CD4-positive, alpha-beta T cell treated with Interleukin-17A for 1 hour (primary cell): Measurements from ENCODE around the gene CDC5L.

ENCODE experiments used
- DNase-seq: peaks from one replicate; pipeline ENCODE4 v3.0.0-alpha.2; 2020

CDC5L gene

DNA sequence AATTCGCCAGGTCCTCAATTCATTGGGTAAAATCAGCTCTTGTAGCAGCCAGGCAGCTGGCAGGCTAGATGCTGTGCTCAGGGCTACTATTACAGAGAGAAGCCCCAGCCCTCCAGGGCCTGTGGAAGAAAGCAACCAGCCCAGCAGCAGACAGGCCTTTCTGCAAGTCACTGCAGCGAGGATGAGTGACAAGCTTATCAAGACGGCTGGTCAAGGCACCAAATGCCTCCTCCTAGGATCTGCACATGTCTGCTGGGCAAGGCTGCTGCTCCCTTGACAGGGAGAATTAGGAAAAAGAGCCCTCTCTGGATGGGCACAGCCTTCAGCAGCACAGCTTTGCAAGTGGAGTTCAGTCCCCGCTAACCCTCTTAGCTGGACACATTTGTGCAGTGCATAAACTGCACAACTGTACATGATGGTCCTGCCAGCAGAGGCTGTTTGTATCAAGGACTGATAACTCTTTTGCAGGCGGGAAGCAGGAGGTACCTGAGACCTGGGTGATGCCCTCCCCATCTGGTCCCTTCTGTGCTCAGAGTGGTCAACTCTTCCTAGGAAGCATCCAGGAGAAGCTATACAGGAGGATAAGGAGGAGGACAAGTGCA is 89.9 kb downstream of the CDC5L start:
- no peak for DNase-seq

DNA sequence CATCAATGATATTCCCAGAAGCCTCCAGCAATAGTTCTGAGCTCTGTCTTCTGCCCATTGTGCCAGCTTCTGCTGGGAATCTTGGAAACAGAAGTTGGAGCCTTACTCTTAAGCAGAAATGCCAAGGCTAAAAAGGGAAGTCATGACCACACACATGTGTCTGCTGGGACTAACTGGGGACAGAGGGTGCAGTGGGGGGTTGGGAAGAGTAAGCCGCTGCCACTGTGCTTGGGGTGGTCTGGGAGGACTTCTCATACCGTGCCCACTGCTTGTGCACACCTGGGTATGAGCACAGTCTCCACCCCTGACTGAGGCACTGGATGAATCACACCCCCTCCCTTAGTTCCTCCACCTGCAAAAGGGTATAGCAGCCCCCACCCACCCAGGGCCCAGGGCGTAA is 90.7 kb downstream of the CDC5L start:
- DNase-seq = no peak

DNA sequence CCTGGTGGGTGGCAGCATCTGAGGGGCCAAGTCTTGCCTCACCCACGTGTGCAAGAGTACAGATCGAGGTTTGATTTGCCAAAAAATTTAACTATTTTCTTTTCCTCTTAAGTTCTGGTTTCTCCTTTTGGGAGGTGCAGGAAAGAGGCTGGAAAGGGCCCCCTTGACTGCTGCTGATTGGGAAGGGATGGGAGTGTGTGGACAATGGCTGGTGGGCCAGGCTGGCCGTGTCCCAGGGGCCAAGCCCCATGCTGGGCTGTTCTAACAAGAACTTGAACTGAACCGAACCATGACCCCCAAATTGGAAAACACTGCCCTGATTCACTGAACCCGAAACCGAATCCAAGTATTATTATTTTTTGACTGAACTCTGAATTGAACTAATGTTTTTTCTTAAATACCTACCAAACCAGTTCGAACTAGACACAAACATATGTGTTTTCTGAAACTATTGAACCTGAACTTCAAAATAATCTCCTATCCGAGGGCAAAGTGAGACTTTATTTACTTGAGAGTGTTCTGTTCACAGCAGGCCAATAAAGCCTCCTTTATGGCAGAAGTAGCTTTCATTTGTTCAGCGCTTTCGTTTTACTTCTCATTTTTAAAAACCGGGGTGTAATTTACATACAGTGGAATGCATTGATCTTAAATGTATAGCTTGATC is 91.2 kb downstream of the CDC5L start:
- no peak for DNase-seq

DNA sequence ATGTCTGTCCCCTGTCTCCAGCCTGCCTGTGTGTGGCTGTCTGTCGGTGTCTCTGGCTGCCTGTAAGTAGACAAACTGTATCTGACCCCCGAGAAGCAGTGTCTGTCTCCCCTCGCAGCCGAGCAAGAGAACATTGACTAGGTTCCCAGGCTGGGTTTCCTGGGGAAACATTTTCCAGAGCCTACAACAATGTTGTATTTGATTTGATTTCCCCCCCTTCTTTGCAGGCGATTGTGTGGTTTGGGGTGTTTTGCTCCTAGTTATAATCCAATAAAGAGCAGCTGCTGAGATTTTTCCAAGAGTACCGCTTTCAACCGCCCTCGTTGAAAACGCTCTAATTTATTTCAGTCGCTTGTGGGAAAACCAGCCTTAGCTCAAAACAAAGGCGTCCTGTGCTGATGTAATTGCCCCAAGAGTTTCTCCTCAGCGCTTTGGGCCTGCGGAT is 92.6 kb downstream of the CDC5L start:
- no peak for DNase-seq

DNA sequence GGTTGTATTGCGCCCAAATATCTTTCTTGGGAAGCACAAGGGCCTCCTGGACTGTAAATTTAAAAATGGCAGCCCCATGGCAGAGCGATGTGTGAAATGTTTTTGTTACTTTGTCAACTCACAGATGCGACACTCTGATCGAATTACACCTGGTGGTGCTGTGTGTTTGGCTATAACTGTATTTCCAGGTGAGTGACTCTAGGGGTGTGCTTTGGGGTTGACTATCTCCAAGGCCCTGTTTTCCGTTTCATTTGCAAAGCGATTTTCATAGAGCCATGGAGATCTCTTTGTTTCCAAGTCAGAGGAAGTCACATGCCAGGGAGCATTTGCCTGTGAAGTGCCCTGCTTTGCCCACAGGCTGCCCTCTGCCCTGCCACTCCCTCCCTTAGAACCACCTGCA is 93.5 kb downstream of the CDC5L start:
- no peak for DNase-seq

DNA sequence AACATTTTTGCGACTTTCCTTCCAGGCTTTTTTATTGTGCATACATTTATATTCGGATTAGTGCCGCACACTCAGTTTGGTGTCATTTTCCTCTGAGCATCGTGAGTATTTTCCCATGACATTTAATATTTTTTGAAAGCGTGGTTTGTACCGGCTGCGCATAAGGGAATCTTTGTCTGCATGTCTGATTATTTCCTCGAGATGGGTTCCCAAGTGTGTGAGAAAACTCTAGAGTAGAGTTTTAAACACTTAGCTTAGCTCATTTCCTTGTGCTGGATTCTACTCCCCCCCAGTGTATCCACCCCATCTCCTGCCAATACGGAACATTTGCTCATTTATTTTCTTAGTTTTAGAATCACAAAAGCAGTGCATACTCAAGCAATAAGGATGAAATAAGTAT is 94.3 kb downstream of the CDC5L start:
- DNase-seq = no peak

DNA sequence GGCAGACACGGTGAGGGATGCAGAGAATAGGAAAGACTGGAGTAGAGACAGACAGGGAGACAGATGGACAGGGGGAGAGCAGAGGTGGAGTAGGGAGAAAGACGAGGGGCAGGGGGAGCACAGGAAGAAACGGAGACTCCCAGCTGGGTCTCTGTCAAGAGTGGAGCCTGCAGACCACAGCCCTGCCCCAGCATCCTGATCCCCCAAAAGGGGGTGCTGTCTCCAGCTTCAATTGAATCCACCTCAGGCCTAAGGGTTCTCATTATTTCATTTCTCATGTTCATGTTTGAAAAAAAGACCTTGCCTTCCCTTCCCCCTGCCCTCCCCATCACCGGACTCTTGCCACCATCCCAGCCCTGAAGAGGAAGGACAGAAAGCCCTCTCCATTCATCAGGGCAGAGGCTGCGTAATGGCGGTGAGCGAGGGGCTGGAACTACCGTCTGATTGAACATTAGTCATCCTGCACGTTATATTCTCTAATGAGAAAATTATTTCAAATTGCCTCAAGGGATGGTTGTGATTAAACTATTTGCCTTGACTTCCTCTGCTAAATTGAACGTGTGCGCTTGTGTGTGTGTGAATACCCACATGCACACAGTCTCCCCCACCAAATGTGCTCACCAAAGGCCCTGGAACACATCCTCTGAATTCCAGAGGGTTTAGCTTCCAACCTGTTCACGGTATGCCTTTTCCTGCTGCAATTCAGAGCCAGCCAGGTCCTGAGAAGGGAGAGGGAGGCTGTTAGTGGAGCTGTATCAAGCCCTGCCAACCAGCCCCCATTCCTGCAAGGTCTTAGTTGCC is 98.3 kb downstream of the CDC5L start:
- no peak for DNase-seq

DNA sequence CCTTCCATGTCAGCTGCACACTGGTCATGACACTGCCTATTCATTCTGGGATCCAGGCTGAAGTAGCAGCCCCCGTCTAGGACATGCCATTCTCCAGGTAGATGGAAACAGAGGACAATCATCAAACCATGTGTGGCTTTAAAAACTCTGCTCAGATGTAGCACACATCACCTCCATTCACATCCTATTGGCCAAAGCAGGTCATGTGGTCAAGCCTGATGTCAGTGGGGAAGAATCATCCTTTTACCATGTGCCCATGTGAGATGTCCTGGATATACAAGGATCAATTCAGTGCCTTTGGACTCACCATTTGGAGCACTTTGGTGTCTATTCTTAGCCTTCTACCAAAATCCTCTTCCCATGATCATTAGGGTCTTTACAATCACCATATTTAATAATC is 99.5 kb downstream of the CDC5L start:
- DNase-seq = no peak

DNA sequence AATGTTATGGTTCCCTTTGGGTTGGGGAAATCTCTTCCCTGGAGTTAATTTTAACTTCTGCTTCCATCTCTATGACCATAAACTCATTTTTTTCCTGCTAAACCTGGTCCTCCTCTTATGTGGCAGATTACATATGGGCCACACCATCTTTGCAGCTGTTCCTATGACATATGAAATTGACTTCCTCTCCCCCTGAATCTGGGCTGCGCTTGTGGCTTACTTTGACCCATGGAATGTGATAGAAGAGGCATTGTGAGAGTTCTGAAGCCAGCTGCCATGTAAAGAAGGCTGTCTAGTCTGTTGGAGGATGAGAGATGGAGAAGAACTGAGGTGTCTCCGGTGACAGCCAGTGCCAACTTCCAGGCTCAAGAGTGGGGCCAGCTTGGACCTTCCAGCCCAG is 100.1 kb downstream of the CDC5L start:
- no peak for DNase-seq

DNA sequence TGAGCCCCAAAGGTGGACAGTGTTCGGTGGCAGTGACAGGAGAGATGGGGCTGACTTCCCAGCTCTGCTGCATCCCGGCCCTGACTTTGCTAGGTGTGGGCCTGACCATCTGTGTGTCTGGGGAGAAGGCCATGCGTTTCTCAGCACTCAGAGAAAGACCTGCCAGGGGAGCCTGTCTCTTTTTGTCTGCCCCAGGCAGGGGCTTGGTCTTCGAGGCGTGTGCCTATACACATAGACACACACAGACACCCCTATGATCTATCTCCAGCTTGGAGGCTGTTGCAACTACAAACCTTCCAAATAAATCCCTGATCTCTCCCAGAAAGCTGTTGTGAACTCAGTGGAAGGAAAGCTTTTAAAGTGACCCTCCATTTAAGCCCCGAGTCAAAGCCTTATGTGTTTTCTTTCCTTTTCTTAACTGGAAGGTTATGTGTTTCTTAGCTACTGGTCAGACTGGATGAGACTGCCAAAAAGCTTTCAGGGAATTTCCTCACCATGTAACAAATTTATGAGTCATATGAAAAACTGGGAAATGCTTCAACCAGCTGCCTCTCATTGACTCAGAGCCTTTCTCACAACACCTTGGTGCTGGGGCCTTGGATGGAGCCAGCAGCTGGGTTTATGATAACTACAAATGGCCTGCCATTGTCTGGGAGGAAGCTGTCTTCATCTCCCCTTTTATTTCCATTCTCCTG is 102.6 kb downstream of the CDC5L start:
- no peak for DNase-seq

DNA sequence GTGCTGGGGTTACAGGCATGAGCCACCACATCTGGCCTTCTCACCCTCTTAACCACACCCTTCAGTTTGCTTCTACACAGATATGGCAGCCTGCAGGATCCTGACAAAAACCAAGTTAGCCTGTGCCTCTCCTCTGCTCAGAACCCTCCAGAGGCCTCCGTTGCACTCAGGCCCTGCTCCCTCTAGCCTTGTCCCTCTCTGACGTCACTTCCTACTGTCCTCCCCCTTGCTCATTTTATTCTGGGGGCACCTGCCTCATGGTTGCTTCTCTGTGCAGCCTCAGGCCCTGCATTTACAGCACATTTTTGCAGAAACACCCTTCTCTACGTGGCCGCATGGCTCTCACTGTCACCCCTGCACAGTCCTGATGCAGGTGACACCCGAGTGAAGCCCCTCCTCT is 105.6 kb downstream of the CDC5L start:
- no peak for DNase-seq

DNA sequence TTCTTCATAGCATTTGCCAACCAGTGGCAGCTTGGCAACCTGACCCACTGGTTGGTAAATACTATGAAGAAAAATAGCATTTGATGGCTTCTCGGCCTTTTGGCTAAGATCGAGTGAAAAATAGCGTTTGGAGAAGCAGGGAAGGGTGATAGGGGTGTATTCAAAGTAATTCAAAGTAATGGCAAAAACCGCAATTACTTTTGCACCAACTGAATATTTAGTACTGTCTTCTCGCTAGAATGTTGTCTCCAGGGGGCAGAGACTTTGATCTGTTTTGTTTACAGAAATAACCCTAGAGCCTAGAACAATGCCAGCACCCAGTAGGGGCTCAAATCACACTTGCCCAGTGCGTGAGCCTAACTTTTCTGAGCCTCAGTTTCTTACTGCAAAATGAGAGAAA is 106.1 kb downstream of the CDC5L start:
- no peak for DNase-seq

DNA sequence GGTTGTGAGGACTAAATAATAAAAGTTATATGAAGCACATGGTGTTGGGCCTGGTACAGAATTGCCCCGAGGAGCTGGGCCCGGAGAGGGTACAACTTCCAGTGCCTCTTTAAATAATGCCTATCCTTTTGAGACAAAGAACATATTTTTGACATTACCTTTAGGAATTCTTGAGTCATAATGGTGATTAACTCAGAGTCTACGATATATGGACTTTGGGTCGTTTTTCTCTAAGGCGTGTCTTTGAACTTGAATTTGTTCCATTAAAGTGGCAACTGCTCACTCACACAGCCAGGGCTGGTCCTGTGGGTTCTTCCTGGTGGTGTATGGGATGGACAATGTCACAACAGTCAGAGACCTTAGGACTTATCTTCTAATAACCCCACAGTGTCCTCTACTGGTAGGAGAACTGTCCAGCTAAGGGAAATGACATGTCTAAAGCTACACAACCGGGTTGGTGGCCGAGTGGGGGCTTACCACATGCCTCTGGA is 106.5 kb downstream of the CDC5L start:
- no peak for DNase-seq

DNA sequence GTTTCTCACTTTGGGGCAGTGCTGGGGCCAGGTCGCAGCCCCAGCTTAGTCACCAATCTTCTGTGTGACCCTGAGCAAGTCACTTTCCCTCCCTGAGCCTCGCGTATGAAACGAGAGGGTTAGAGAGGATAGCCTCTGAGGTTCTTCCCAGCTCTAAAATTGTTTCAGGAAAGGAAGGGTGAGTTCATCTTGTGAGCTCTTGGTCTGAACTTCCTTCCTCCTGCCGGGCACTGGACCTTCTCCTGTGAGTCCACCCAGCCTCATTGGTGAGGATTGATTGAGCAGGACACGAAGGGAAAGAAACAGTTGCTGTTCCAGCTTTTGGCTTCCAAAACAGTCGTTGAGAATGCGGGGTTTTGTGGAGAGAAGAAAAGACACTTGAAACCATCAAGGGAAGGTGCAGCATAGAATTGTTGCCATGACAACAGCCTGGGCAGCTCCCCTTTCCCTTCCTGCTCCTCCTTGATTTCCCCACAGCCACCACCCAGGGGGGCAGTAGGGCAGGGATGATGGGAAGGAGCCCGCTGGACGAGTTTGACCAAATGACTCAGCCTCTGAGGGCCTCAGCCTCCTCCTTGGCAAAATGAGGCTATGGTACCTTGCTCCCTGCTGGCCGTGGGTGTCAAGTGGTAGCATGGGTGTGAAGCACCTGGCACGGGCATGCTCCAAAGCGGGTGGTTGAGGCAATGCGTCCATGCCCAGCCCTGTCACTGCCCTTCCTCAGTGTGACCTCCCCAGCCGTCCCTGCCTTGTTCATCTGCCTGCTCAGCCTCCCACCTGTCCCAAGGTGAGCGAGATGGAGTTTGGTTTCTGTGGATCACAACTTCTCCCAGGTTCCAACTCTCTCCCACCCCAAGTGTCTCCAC is 107.8 kb downstream of the CDC5L start:
- no peak for DNase-seq

DNA sequence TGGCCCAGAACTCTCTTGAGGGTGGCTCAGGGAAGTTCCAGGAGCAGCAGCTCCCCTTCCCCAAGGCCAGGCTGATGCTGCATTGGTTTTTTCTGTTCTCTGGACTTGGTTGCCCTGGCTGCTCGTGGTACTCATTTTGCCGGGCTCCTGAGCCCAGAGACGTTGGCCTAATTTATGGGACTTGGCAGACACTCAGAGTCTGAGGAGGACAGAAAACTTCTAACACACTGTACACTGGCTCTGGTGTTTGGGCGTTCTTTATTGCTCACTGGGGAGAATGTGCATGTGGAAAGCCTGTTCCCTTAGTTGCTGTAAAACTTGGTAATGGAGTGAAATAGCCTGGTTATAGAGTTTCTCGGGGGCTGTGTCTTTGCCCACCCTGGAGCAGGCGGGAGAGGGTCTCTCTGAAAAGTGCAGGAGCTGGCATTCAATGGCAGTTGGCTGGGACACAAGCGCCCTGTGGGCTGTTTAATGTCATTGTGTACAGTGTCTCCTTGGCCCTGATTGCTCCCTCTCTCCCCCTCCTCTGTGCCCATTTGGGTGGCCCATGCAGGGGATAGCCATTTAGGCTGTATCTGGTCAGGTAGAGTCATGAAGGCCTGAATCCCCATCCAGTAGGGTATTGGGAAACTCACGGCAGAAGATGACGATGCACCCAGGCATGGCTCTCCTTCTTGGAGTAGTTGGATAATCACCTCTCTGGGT is 109.3 kb downstream of the CDC5L start:
- no peak for DNase-seq

DNA sequence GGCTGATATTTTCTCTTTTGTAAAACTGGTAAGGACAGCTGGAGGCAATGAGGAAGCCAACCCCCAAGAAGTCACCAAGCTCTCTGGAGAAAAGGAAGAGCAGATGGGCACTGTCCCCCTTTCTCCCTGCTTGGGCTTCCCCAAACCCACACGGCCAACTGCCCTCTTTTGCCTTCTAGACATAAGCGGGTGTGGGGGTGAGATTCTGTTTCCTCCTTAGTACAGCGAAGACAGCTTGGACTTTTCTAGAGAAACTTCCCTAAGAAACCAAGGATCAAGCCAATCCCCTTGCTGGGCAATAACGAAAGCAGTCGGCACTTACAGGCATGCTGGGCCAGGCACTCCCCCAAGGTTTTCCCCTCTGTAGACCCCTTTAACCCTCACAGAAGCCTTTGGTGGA is 110.3 kb downstream of the CDC5L start:
- no peak for DNase-seq

DNA sequence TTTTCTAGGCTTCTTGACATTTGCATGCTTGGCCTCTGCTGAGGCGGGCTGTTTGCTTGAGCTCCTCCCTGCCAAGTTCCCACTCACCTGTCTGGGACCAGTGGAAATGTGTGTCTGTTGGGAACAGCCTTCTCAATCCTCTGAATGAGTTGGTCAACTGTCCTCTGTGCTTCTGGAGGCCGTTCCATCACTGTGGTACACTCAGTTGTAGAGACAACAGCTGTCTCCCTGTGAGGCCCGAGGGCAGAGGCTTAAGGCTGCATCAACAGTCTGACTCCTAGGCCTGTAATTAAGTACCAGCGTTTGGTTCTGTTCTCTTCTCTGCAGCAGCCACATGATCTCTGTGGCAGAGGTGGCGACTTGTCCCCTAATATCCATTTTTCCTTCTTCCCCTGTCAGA is 110.9 kb downstream of the CDC5L start:
- no peak for DNase-seq

DNA sequence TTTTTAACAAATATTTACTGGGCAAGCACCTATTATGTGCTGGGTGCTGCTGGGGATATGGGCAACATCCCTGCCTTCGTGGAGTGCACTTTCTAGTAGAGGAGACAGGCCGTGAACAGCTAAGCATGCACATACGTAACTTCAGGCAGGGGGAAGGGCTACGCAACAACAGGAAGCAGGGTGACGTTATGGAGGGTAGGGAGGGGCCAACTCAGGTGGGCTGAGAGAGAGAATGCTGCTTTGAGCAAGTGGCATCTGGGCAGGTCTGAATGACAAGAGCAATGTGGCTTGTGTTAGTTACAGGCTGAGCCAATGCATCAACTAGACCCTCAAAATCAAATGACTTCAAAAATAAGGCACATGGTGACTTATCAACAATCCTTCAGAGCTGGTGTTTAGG is 112.1 kb downstream of the CDC5L start:
- no peak for DNase-seq
